NK-92 treated with Interleukin-12 subunit alpha and Interleukin-12 subunit beta, amount 100 ng/mL, for 24 hours (cell line): ENCODE measurements around the gene CDH23.
"Not testable (repeated sequence)": the region's sequence is repeated elsewhere in the genome, so short reads cannot be mapped to it uniquely, and the experiment has no call there.

Experiments used
- DNase-seq: peaks from one replicate; lab custom pipeline; 2025; lab: John Stamatoyannopoulos, UW

Gene CDH23

DNA sequence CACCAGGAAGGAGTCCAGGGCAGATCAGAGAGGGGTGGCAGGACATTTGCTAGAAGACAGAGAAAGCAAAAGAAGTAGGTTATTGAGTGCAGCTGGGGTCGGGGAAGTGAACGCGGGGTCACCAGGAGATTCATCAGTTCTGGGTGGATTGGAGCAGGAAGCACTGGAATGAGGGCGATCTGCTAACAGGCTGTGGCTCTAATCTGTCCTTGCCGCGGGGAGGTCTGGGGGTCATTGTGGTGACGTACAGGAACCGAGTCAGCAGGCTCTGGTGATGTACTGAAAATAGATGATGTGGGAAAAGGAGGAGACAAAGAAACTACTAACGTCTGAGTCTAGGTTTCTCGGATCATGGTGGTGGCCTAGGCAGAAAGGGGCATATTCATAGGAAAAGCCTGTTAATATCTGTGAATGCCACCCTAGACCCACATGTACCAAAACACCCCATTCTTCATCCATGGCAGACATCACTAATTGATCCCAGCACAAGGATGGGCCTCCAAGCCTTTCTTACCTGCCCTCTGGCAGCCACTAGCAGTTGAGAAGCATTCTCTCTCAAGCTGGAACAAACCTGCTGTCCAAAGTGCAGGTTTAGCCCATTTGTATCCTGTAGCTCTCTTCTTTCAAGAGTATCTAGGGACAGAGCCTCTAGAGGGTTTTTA is 188.3 kb downstream of the CDH23 start:
- DNase-seq: no peak

DNA sequence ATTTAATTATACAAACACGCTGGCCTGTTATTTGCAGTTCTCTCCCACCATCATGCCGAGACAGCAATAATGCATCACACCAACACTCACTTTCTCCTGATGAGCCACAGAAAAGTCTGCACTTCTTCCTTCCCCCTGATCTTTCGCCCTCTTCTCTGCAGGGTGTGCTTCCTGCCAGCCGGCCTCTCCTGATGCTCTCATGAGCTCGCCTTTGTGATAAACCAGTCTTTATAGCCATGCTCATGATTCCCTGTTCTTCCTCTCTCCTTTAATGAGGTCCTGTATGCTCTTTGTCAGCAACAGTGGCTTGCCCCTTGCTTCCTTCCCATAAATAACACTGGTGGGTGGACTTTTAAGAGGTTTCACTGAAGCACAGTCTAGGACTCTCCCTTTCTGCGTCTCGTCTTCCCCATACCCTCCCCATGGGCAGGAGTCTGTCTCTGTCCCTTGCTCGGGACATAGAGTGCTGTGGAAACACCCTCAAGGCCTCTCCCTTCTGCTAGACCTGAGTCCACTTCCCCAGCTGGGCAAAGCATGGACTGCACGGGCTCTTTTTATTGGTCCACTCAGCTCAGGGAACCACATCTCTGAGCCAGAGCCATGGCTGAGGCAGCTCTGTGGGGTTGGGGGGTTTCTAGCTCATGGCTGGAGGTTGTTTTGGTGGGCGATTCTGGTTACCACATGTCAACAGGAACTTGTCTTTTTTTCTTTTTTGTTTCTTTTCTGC is 189.0 kb downstream of the CDH23 start:
- no peak for DNase-seq

- DNase-seq: no peak
Measured at GRCh38 chr10:71587941-71588573, 191.3 kb downstream of the CDH23 start.

- no peak for DNase-seq
Measured at GRCh38 chr10:71588685-71589084, 192.0 kb downstream of the CDH23 start.

DNA sequence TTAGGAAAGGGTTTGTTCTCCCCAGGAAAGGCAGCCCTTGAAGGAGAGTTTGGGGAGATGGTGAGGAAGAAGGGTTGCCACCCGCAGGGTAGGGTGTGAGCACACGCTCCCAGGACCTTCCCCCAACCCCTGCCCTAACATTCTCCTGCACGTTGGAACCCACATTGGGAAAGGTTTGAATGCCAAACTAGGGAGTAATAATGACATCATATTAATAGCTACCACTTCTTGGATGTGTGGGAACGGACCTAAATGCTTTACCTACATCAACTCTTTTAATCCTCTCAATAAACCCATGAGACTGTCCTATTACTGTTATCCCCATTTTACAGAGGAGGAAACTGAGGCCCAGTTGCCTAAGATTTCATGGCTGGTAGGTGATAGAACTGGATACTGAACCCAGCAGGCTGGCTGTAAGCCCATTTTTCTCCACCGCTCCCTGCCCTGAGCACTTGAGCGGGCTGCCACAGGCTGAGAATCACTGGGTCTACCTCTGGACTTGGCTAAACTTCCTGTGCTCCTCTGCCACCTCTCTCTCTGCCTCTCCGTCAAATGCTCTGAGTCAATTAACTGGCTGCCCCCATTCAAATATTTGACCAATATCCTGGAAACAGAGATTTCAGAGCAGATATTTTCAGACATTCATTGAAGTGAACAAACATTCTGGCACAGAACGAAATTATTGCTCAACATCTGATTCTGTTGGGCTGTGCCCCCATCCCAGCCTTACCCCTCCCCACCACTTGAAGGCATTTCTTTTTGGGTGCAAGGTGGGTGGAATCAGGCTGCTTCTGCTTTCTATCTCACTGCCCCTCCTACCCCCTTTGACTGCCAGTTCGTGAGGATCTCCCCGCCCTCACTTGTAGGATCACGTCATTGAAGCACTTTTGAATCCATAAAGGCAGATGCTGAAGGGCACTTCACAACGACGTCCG is 193.2 kb downstream of the CDH23 start:
- DNase-seq: no peak

- DNase-seq: no peak
Measured at GRCh38 chr10:71590781-71591350, 194.1 kb downstream of the CDH23 start.

- no peak for DNase-seq
Measured at GRCh38 chr10:71594934-71595571, 198.3 kb downstream of the CDH23 start.

GRCh38 chr10:71595649-71596048 is 198.9 kb downstream of the CDH23 start:
- no peak for DNase-seq

- DNase-seq: no peak
Measured at GRCh38 chr10:71596127-71596526, 199.4 kb downstream of the CDH23 start.

- DNase-seq: no peak
Measured at GRCh38 chr10:71596759-71597158, 200.0 kb downstream of the CDH23 start.

- no peak for DNase-seq
Measured at GRCh38 chr10:71597821-71598498, 201.2 kb downstream of the CDH23 start.

DNA sequence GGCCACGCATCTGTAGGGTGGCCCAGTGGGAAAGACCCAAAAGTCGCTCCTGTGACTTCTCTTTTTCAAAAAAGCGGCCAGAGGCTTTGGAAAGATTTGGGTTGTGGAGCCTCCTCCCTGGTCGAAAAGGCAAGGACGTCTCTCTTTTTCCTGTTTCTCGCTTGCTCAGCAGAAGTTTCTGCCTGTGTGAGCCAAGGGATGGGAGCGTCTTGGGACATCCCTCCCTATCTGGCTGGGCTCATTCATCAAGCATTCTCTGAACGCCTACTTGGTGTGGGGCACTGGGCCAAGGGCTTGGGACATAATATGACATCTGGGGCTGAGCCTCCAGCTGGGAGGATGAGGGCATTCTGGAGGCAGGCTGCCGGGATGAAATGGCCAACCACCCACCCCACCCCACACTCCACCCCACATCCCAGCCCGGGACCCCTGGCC is 201.9 kb downstream of the CDH23 start:
- no peak for DNase-seq

GRCh38 chr10:71599518-71599917 is 202.8 kb downstream of the CDH23 start:
- no peak for DNase-seq

DNA sequence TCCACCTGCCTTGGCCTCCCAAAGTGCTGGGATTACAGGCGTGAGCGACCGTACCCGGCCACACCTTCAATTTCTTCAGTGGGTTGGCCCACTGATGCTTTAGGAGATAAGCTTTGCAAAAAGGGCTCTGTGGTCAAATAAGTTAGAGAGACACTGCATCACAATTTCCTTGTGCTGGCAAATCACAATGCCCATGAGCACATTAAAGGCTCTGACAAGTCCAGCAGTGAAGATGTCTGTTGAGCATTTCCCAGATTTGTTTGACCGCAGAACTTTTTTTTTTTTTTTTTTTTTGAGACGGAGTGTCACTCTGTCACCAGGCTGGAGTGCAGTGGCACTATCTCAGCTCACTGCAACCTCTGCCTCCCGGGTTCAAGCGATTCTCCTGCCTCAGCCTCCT is 203.5 kb downstream of the CDH23 start:
- DNase-seq: not testable (repeated sequence)

DNA sequence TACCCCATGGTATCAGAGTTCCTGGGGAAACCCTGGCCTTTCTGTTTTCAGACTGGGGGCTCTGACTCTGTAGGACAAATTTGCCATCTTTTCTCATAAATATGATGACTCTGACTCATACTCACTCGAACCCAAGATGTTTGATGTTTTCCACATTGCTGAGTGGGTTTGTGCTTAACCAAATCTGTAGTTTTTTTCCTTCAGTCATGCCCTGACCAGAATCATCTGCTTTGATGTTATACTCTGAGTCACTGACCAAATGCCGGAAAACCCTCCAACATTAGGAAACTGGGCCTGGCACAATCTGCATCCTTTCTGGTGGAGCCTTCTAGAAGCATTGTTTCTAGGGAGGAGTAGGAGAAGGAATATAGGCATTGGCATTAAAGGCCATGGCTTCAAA is 204.1 kb downstream of the CDH23 start:
- no peak for DNase-seq

DNA sequence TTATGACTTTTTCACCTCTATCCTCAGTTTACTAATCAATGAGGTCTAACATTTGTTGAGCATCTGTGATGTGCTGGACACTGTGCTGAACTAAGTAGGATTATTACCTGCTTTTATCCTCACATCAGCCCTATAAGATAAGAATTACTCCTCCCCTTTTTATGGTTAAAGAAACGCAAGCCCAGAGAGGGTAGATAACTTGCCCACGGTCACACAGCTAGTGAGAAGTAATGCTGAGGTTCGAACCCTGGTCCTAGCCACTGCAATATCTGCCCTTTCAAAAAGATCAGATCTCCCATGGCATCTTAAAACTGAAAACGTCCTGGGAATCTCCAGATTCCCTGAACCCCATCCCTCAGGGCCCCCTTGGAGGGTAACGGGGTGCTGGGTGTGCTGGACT is 204.6 kb downstream of the CDH23 start:
- no peak for DNase-seq

GRCh38 chr10:71603150-71603549 is 206.4 kb downstream of the CDH23 start:
- DNase-seq: no peak

- DNase-seq: no peak
Measured at GRCh38 chr10:71603754-71604153, 207.0 kb downstream of the CDH23 start.

DNA sequence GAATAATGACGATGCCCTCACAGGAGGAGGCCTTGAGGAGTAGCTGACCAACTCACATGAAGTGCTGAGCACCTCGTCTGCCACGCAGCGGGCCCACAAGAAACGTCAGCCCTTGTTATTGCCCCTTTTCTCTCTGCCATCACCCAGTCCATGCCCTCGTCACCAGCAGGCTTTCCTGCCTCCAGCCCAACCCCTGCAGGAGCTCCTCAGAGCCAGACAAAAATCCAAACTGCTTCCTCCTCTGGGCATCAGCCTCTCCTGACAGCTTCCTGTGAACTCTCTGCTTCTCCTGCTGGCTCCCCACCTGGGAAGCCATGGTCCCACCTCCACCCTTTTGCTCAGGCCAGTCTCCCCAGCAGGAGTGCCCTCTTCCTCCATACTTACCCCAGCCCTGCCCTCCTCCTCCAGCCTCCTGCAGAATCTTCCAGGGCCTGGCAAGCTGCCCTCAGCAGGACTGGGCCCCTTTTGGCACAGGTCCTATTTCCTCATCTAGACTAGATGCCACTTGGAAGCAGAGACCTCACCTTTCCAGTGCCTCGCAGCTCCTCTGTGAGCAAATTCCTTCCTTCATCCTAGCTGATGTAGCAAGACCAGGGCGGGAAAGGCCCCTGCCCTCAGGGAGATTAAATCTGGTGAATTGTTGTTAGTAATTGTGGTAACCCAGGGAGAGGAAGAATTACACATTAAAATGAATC is 207.8 kb downstream of the CDH23 start:
- no peak for DNase-seq
